Measurements from ENCODE around the gene TNFRSF14. TPM values are rescaled to one million over a fixed set of nuclear protein-coding genes. Genes with fewer than 3 reads are reported as not detected.

TNFRSF14 gene
- total and polyA plus RNA-seq, 2 of the 13 experiments (the other 11 are each of a cell fraction or from before 2014, with no cell fraction given), result 11.9 to 49.9 TPM

DNA sequence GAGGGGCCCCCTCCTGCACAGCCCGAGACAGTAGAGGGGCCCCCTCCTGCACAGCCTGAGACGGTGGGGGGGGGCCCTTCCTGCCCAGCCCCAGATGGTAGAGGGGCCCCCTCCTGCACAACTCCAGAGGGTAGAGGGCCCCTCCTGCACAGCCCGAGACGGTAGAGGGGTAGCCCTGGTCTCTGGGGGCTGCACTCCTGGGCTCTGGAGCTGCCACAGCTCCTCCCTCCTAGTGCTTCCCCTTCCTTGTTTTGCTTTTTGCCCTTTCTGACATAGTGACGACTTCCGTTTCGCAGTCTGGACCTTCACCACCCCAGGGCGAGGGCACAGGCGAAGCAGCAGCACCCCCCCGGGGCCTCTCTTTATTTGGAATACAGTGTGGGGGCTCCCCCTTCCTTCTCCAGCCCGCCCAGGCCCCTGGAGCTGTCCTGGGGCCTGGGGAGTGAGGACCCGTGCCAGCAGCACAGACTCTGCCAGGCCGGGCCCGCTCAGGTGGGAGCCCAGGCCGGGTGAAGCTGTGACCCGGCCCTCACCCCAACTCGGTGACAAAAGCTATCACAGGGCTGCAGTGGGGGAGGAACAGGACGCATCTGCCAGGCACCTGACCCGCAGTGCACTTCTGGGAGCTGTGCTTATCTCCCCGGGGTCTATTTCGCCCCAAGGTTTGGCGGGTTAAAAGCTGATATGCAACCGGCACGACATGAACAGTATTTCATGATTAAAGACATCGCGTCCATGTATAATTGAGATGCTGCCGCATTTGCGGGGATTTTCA lies 29.3 kb downstream of the TNFRSF14 start (continued):
- no peak for TF ChIP-seq ZNF513 (CRISPR knock-in tag; conservative IDR thresholded peaks at IDR 0.05)
- TF ChIP-seq AFF4 (CRISPR knock-in tag; IDR thresholded peaks at IDR 0.05), result no peak
- no peak for TF ChIP-seq SP5 (CRISPR knock-in tag; IDR thresholded peaks at IDR 0.05; ENCODE audit: borderline replicate concordance, low read depth)
- TF ChIP-seq PHF21A (CRISPR knock-in tag; IDR thresholded peaks at IDR 0.05), result no peak
- TF ChIP-seq, protein P1, sequence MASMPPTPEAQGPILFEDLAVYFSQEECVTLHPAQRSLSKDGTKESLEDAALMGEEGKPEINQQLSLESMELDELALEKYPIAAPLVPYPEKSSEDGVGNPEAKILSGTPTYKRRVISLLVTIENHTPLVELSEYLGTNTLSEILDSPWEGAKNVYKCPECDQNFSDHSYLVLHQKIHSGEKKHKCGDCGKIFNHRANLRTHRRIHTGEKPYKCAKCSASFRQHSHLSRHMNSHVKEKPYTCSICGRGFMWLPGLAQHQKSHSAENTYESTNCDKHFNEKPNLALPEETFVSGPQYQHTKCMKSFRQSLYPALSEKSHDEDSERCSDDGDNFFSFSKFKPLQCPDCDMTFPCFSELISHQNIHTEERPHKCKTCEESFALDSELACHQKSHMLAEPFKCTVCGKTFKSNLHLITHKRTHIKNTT (CRISPR knock-in tag; IDR thresholded peaks at IDR 0.05), result no peak
- TF ChIP-seq TOPORS (CRISPR knock-in tag; IDR thresholded peaks at IDR 0.05), result no peak
- TF ChIP-seq ZNF703 (CRISPR knock-in tag; IDR thresholded peaks at IDR 0.05; ENCODE audit: borderline replicate concordance), result no peak
- TF ChIP-seq MXD4 (CRISPR knock-in tag; IDR thresholded peaks at IDR 0.05), result no peak
- TF ChIP-seq NFKB2 (CRISPR knock-in tag; IDR thresholded peaks at IDR 0.05; ENCODE audit: borderline replicate concordance), result no peak
- no peak for TF ChIP-seq ZMYM2 (CRISPR knock-in tag; IDR thresholded peaks at IDR 0.05)
- no peak for TF ChIP-seq ZNF83 (CRISPR knock-in tag; IDR thresholded peaks at IDR 0.05; ENCODE audit: borderline replicate concordance)
- TF ChIP-seq ATF7-NPFF (CRISPR knock-in tag; IDR thresholded peaks at IDR 0.05; ENCODE audit: low read depth), result no peak
- no peak for TF ChIP-seq ZSCAN20 (CRISPR knock-in tag; IDR thresholded peaks at IDR 0.05; ENCODE audit: borderline replicate concordance)
- TF ChIP-seq MTF1 (CRISPR knock-in tag; IDR thresholded peaks at IDR 0.05), result no peak
- no peak for TF ChIP-seq PCBP1 (IDR thresholded peaks at IDR 0.05; ENCODE audit: borderline replicate concordance, low read depth, low read length)
- TF ChIP-seq ZZZ3 (CRISPR knock-in tag; IDR thresholded peaks at IDR 0.05; ENCODE audit: borderline replicate concordance), result no peak
- TF ChIP-seq, protein P2, sequence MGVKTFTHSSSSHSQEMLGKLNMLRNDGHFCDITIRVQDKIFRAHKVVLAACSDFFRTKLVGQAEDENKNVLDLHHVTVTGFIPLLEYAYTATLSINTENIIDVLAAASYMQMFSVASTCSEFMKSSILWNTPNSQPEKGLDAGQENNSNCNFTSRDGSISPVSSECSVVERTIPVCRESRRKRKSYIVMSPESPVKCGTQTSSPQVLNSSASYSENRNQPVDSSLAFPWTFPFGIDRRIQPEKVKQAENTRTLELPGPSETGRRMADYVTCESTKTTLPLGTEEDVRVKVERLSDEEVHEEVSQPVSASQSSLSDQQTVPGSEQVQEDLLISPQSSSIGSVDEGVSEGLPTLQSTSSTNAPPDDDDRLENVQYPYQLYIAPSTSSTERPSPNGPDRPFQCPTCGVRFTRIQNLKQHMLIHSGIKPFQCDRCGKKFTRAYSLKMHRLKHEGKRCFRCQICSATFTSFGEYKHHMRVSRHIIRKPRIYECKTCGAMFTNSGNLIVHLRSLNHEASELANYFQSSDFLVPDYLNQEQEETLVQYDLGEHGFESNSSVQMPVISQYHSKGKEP (CRISPR knock-in tag; IDR thresholded peaks at IDR 0.05), result no peak

Data from HepG2 (cell line).